ENCODE data around the gene PLAGL1.

The PLAGL1 gene

DNA sequence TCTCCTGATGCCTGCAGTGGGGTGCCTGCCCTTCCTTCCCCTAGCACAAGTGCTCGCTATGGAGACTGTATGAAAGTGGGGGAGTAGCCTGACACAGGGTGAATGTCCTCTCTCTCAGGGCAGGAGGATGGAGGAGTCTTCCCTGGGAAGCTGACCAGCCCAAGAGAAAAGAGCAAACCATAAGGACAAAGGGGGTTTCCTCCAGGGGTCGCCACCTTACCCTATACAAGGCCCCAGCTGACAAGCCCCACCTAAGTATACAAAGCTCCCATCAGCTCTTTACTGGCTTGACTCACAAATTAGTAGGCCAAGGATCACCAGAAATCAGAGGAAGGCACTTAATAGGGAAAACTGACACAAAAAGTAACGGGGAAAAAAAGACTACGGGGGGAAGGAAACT lies 54.1 kb downstream of the PLAGL1 start:
- Histone ChIP-seq H3K4me3 (ENCODE audit: insufficient read depth, low read depth, low read length) (no peak overlapping the region), H3K36me3 (ENCODE audit: control insufficient read depth, insufficient read depth, low read length) (no peaks in the 10 kb centered on the region), H3K27me3 (ENCODE audit: control insufficient read depth, insufficient read depth, low read length, poor library complexity, severe bottlenecking) (peaks cover 5% of the 10 kb centered on the region), H3K27ac (ENCODE audit: insufficient read depth, low read depth, low read length, poor library complexity, severe bottlenecking) (no peak overlapping the region), H3K9me3 (ENCODE audit: control insufficient read depth, low read length) (no peaks in the 10 kb centered on the region), H3K4me1 (ENCODE audit: control insufficient read depth, insufficient read depth, low read length) (peaks cover 30% of the 10 kb centered on the region)
- WGBS, 2 experiments = 55 to 65% methylated on average over 2 to 3 of the region's 4 CpGs

DNA sequence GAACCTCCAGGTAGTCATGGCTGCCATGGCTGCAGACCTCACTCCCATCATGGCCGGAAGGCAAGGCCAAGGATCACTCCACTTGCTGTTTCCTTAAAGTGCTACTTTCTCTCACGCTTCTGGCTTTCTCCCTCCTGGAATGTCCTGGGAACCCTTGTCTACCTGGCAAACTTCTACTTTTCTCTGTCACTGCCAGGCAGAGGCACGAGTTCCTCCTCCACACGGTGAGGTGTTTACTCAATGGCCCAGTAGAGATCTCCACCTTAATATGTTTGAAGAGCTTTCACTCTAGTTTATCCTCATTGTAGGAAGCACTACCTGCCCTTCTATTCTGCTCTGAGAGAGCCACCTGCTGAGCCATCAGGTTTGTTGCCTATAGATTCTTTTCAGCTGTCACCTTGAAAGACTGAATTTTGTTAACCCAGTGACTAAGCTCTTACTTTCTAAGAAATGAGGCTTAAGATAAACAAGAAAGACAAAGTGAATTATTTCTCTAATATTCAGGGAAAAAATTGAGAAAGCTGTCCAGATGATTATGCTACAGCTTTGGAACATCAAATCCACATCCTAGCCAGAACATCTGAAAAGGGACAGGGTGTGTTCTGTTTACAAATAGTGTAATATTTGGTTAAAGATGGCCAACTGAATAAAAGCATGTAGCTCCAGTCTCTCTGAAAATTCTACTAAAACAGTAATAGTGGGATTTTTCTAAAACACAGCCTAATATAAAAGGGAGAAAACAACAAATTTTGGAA lies 54.9 kb downstream of the PLAGL1 start:
- Histone ChIP-seq H3K4me3 (ENCODE audit: insufficient read depth, low read depth, low read length) (no peak overlapping the region), H3K36me3 (ENCODE audit: control insufficient read depth, insufficient read depth, low read length) (no peaks in the 10 kb centered on the region), H3K9me3 (ENCODE audit: control insufficient read depth, low read length) (no peaks in the 10 kb centered on the region), H3K27me3 (ENCODE audit: control insufficient read depth, insufficient read depth, low read length, poor library complexity, severe bottlenecking) (peaks cover 5% of the 10 kb centered on the region), H3K4me1 (ENCODE audit: control insufficient read depth, insufficient read depth, low read length) (peaks cover 22% of the 10 kb centered on the region), H3K27ac (ENCODE audit: insufficient read depth, low read depth, low read length, poor library complexity, severe bottlenecking) (no peak overlapping the region)
- 75 to 85% methylated on average over 4 of the region's 4 CpGs for WGBS, 2 experiments

DNA sequence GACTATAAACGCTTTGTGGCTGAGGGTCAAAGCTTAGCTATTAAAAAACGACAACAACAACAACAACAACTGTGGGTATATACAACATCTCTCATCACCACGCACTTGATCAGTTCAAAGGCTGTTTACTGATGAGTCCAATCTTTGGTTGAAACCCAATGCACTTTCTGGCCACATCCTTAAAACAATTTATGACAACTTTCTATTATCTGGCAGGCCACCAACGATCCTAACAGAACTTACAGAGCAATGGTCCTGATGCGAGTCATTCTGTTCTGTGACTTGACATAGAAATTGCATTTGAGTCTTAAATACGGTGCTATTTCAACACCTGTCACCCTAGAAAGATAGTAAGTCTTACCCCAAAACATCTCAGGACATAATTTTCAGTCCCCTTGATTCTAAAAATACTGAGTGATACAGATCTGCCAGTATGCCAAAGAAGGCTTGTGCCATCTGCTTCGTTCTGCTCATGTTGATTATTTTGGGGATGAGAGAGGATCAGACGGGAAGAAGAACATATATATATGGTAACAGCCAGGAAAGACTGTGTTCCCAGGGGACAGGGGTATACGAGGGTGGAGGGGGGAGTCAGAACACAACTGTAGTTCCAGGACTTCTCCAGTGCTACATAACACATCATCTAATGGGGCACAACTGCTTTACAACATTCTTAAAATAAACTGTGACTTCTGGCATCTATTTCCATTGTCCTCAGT lies 55.8 kb downstream of the PLAGL1 start:
- Histone ChIP-seq H3K4me3 (ENCODE audit: insufficient read depth, low read depth, low read length) (no peak overlapping the region), H3K9me3 (ENCODE audit: control insufficient read depth, low read length) (no peaks in the 10 kb centered on the region), H3K36me3 (ENCODE audit: control insufficient read depth, insufficient read depth, low read length) (peaks cover 4% of the 10 kb centered on the region), H3K27ac (ENCODE audit: insufficient read depth, low read depth, low read length, poor library complexity, severe bottlenecking) (no peak overlapping the region), H3K27me3 (ENCODE audit: control insufficient read depth, insufficient read depth, low read length, poor library complexity, severe bottlenecking) (peaks cover 5% of the 10 kb centered on the region), H3K4me1 (ENCODE audit: control insufficient read depth, insufficient read depth, low read length) (peaks cover 13% of the 10 kb centered on the region)
- WGBS, 2 experiments = 93 to 94% methylated on average over 9 of the region's 9 CpGs

DNA sequence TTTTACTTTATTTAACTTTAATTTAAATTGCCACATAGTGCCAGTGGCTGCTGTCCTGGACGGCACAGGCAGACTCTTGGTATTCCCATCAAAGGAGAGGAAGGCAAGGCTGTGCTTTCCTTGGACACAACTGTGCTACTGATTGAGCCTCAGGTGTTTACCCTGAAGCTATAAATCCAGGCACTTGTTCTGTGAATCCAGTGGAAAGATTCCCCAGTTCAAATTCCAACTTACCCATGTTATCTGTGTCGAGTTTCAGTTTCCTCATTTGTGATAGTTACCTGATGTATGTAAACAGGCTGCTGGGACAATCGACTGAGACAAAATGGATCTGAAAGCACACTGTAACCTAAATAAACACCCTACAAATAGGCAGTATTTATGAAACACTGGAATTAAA lies 57.2 kb downstream of the PLAGL1 start:
- 89 to 96% methylated on average over 3 of the region's 3 CpGs for WGBS, 2 experiments
- Histone ChIP-seq H3K9me3 (ENCODE audit: control insufficient read depth, low read length) (no peaks in the 10 kb centered on the region), H3K4me3 (ENCODE audit: insufficient read depth, low read depth, low read length) (no peak overlapping the region), H3K36me3 (ENCODE audit: control insufficient read depth, insufficient read depth, low read length) (peaks cover 4% of the 10 kb centered on the region), H3K27ac (ENCODE audit: insufficient read depth, low read depth, low read length, poor library complexity, severe bottlenecking) (no peak overlapping the region), H3K4me1 (ENCODE audit: control insufficient read depth, insufficient read depth, low read length) (peaks cover 13% of the 10 kb centered on the region), H3K27me3 (ENCODE audit: control insufficient read depth, insufficient read depth, low read length, poor library complexity, severe bottlenecking) (peaks cover 5% of the 10 kb centered on the region)

DNA sequence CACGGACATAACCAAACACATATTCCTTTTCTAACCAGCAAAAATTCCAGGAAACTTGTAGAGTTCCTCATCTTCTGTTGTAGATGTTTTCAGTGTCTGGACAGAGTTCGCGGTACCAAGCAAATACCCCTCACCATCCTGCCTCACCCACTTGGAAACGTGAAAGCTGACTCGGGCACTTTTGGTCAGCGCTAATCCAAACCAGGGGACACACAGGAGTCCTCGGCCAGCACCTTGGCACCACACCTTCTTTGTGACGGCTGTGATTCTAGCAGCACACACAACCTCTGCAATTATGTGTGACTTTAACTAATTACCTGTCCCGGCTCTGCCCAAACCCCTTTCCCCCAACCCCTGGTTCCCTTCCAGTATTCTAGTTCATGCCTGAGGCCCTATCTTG lies 58.1 kb downstream of the PLAGL1 start:
- peaks cover 4% of the 10 kb centered on the region for H3K36me3 ChIP-seq (ENCODE audit: control insufficient read depth, insufficient read depth, low read length)
- H3K4me1 ChIP-seq (ENCODE audit: control insufficient read depth, insufficient read depth, low read length) = peaks cover 7% of the 10 kb centered on the region
- H3K9me3 ChIP-seq (ENCODE audit: control insufficient read depth, low read length) = no peaks in the 10 kb centered on the region
- peaks cover 5% of the 10 kb centered on the region for H3K27me3 ChIP-seq (ENCODE audit: control insufficient read depth, insufficient read depth, low read length, poor library complexity, severe bottlenecking)
- no peak overlapping the region for H3K27ac ChIP-seq (ENCODE audit: insufficient read depth, low read depth, low read length, poor library complexity, severe bottlenecking)
- H3K4me3 ChIP-seq (ENCODE audit: insufficient read depth, low read depth, low read length) = no peak overlapping the region
- 91 to 95% methylated on average over 8 to 9 of the region's 9 CpGs for WGBS, 2 experiments

DNA sequence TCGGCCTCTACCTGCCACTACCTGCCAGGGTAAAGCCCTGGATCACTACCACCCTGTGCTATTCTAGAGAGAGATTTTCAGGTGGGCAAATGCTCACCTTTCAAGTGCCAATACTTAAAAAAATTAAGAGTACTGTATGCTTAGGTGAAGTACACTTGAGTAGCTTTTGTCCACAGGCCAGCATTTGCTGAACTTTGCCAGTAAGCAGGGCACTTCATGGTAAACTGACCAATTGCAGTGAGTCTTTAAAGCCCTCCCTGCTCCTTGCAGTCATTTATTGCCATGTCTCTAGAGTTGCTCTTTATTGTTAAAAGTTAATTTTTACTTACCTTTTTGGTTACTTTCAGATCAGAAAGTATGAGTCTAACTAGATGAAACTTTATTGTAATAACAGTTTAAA lies 58.5 kb downstream of the PLAGL1 start:
- H3K27ac ChIP-seq (ENCODE audit: insufficient read depth, low read depth, low read length, poor library complexity, severe bottlenecking) = no peak overlapping the region
- H3K27me3 ChIP-seq (ENCODE audit: control insufficient read depth, insufficient read depth, low read length, poor library complexity, severe bottlenecking) = peaks cover 5% of the 10 kb centered on the region
- WGBS, 2 experiments = 83 to 87% methylated on average over 1 of the region's 1 CpG
- H3K4me3 ChIP-seq (ENCODE audit: insufficient read depth, low read depth, low read length) = no peak overlapping the region
- peaks cover 4% of the 10 kb centered on the region for H3K36me3 ChIP-seq (ENCODE audit: control insufficient read depth, insufficient read depth, low read length)
- no peaks in the 10 kb centered on the region for H3K9me3 ChIP-seq (ENCODE audit: control insufficient read depth, low read length)
- H3K4me1 ChIP-seq (ENCODE audit: control insufficient read depth, insufficient read depth, low read length) = peaks cover 7% of the 10 kb centered on the region

DNA sequence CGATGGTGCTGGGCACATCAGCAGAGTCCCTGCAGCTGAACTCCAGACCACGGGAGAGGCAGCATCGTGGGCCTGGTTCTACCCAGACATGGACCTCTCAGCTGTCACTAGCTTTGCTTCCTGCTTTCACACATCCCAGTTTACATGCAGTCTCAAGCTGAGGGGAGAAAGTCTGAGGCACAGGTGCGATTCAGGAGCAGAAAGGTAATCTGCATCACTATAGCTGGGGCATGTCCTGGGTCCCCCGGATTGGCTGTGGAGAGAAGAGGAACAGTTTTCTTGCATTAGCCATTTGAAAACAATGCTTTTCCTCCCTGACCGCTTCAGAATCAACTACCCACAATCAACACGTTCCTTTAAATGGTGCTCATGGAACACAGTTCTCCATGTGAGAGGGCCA lies 59.9 kb downstream of the PLAGL1 start:
- WGBS, 2 experiments = 83 to 84% methylated on average over 7 of the region's 7 CpGs
- Histone ChIP-seq H3K27me3 (ENCODE audit: control insufficient read depth, insufficient read depth, low read length, poor library complexity, severe bottlenecking) (peaks cover 5% of the 10 kb centered on the region), H3K27ac (ENCODE audit: insufficient read depth, low read depth, low read length, poor library complexity, severe bottlenecking) (no peak overlapping the region), H3K4me3 (ENCODE audit: insufficient read depth, low read depth, low read length) (no peak overlapping the region), H3K36me3 (ENCODE audit: control insufficient read depth, insufficient read depth, low read length) (peaks cover 4% of the 10 kb centered on the region), H3K9me3 (ENCODE audit: control insufficient read depth, low read length) (no peaks in the 10 kb centered on the region), H3K4me1 (ENCODE audit: control insufficient read depth, insufficient read depth, low read length) (no peaks in the 10 kb centered on the region)

DNA sequence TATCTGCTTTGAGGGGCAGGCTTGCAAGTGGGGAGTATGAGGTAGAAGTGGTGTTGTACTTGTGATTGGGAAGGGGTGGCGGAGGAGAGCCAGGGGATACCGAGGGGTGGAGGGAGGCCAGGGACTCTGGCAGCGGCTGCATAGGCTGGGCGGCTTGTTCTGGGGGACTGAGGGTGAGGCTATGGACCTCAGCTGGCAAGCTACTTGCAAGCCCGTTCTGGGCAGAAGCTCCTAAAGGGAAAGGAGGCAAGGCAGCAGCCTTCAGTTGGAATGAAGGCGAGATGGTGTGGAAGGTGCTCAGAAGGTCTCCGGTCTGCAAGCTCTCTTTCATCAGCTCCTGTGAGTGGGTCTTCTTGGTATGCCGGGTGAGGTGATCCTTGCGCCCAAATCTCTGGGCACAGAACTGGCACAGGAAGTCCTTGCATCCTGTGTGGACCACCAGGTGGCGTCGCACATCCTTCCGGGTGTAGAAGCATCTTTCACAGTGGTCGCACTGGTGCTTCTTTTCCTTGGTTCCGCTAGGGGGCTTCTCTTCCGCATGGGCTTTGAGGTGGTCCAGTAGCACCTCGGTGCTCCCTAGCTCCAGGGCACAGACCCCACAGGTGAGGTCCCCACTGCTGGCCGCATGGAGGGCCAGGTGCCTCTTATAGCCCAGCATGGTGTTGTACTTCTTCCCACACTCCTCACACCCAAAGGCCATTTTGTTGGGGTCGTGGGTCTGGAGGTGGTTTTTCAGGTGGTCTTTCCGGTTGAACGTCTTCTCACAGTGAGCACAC lies 66.0 kb downstream of the PLAGL1 start:
- Histone ChIP-seq H3K4me1 (ENCODE audit: control insufficient read depth, insufficient read depth, low read length) (peaks cover 8% of the 10 kb centered on the region), H3K36me3 (ENCODE audit: control insufficient read depth, insufficient read depth, low read length) (no peaks in the 10 kb centered on the region), H3K9me3 (ENCODE audit: control insufficient read depth, low read length) (no peaks in the 10 kb centered on the region), H3K4me3 (ENCODE audit: insufficient read depth, low read depth, low read length) (no peak overlapping the region), H3K27ac (ENCODE audit: insufficient read depth, low read depth, low read length, poor library complexity, severe bottlenecking) (no peak overlapping the region), H3K27me3 (ENCODE audit: control insufficient read depth, insufficient read depth, low read length, poor library complexity, severe bottlenecking) (no peaks in the 10 kb centered on the region)
- WGBS, 2 experiments = 57 to 58% methylated on average over 19 to 20 of the region's 20 CpGs

DNA sequence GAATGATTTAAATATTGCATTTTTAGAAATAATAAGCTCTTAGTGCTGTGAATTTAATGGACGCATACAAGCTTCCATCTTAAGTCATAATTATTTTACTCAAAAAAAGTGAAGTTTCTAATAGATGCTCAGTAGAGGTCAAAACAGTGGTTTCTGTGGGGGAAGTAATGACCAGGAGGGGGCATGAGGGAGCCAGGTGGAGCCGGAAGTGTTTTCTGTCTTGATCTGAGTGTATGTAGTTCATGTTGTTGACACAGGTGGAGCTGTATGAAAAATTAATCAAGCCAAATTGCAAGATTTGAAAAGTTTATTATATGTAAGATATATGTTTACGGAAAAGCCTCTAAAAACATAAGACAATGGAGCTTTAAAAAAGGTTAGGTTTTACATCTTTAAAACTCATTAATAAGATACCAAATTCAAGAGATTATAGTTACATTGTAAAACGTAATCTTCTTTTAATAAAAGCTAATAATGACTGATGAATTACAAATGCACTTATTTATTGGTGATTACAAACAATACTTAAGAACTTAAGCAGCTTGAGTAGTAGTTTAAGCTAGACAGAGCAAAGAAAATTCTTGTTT lies 68.0 kb downstream of the PLAGL1 start:
- Histone ChIP-seq H3K4me3 (ENCODE audit: insufficient read depth, low read depth, low read length) (no peak overlapping the region), H3K36me3 (ENCODE audit: control insufficient read depth, insufficient read depth, low read length) (no peaks in the 10 kb centered on the region), H3K9me3 (ENCODE audit: control insufficient read depth, low read length) (no peaks in the 10 kb centered on the region), H3K27ac (ENCODE audit: insufficient read depth, low read depth, low read length, poor library complexity, severe bottlenecking) (no peak overlapping the region), H3K4me1 (ENCODE audit: control insufficient read depth, insufficient read depth, low read length) (peaks cover 8% of the 10 kb centered on the region), H3K27me3 (ENCODE audit: control insufficient read depth, insufficient read depth, low read length, poor library complexity, severe bottlenecking) (no peaks in the 10 kb centered on the region)
- WGBS, 2 experiments = 43 to 52% methylated on average over 1 of the region's 4 CpGs

DNA sequence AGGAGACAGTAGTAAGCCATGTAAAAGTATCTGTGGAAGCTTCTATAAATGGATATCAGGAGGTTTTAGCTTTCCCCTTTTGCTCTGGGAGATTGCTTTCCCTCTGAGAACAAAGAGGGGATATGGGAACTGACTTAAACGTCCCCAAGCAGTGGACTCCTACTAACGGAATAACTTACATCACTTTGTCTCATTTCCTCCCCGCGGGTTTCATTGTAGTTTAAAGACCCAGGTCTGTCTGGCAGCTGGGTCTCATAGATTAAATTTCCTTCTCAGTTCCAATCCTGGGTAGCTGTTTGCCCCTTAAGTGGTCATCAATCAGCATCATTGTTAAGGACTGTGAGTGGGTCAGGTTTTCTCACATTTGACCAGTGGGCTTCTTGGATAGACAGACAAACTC lies 68.7 kb downstream of the PLAGL1 start:
- peaks cover 8% of the 10 kb centered on the region for H3K4me1 ChIP-seq (ENCODE audit: control insufficient read depth, insufficient read depth, low read length)
- H3K27ac ChIP-seq (ENCODE audit: insufficient read depth, low read depth, low read length, poor library complexity, severe bottlenecking) = no peak overlapping the region
- H3K9me3 ChIP-seq (ENCODE audit: control insufficient read depth, low read length) = no peaks in the 10 kb centered on the region
- H3K27me3 ChIP-seq (ENCODE audit: control insufficient read depth, insufficient read depth, low read length, poor library complexity, severe bottlenecking) = no peaks in the 10 kb centered on the region
- no peak overlapping the region for H3K4me3 ChIP-seq (ENCODE audit: insufficient read depth, low read depth, low read length)
- no peaks in the 10 kb centered on the region for H3K36me3 ChIP-seq (ENCODE audit: control insufficient read depth, insufficient read depth, low read length)
- WGBS, 2 experiments = 55 to 56% methylated on average over 4 of the region's 4 CpGs

Measured in ectodermal cell (in vitro differentiated cells).